Hepatocyte (in vitro differentiated cells): Measurements from ENCODE around the gene ANAPC7.

Source experiments
- CTCF ChIP-seq: fragments of 200-600 bp; sonication (generic); IDR thresholded peaks from 2 replicates; pipeline ENCODE4 v1.5.1; 2016; ENCODE audit warnings: antibody characterized with exemption, mild to moderate bottlenecking; ENCODE audit not compliant: poor library complexity
- EZH2 ChIP-seq: fragments of 200-600 bp; sonication (generic); IDR thresholded peaks from 2 replicates; pipeline ENCODE4 v1.6.1; 2016; ENCODE audit warnings: antibody characterized with exemption, mild to moderate bottlenecking, borderline replicate concordance

- TF ChIP-seq CTCF: no peak
- TF ChIP-seq EZH2: no peak
Measured at GRCh38 chr12:110352401-110352800, 51.1 kb downstream of the ANAPC7 start.
